Loucy (cell line): ENCODE data around the gene PUM2.
"Not testable (repeated sequence)": the region's sequence is repeated elsewhere in the genome, so short reads cannot be mapped to it uniquely, and the experiment has no call there.

Experiments used
- EZH2phosphoT487 ChIP-seq: fragments of 200-600 bp; IDR thresholded peaks from 2 replicates; pipeline ENCODE4 v1.6.1; 2018; ENCODE audit warnings: antibody characterized with exemption, mild to moderate bottlenecking, moderate library complexity, borderline replicate concordance
- TF ChIP-seq, protein P1 (sequence below): fragments of 200-600 bp; sonication (generic); conservative IDR thresholded peaks from 2 replicates; pipeline ENCODE4 v1.5.1; 2014; ENCODE audit warnings: mild to moderate bottlenecking, antibody characterized with exemption, low read length

DNA sequence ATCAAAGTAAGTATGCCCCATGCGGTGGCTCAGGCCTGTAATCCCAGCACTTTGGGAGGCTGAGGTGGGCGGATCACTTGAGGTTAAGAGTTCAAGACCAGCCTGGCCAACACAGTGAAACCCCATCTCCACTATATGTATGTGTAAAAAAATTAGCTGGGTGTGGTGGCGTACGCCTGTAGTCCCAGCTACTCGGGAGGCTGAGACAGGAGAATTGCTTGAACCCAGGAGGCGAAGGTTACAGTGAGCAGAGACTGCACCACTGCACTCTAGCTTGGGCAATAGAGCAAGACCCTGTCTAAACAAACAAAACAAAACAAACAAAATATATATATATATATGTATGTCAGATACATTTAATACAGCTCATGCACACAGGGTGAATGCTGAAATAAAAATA lies 82.3 kb downstream of the PUM2 start:
- TF ChIP-seq, protein P1, sequence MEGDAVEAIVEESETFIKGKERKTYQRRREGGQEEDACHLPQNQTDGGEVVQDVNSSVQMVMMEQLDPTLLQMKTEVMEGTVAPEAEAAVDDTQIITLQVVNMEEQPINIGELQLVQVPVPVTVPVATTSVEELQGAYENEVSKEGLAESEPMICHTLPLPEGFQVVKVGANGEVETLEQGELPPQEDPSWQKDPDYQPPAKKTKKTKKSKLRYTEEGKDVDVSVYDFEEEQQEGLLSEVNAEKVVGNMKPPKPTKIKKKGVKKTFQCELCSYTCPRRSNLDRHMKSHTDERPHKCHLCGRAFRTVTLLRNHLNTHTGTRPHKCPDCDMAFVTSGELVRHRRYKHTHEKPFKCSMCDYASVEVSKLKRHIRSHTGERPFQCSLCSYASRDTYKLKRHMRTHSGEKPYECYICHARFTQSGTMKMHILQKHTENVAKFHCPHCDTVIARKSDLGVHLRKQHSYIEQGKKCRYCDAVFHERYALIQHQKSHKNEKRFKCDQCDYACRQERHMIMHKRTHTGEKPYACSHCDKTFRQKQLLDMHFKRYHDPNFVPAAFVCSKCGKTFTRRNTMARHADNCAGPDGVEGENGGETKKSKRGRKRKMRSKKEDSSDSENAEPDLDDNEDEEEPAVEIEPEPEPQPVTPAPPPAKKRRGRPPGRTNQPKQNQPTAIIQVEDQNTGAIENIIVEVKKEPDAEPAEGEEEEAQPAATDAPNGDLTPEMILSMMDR, result not testable (repeated sequence)
- not testable (repeated sequence) for TF ChIP-seq EZH2phosphoT487
